IPS-20b (cell line): ENCODE measurements around the gene ADAMTS16.

ENCODE experiments used
- H3K27ac ChIP-seq: one replicate; pipeline ENCODE4 v1.5.1; 2013; ENCODE audit warnings: low read length
- H3K27me3 ChIP-seq: 2 replicates; pipeline ENCODE4 v1.6.1; 2013; ENCODE audit warnings: mild to moderate bottlenecking, low read length, inconsistent platforms; ENCODE audit not compliant: insufficient read depth
- H3K36me3 ChIP-seq: 2 replicates; pipeline ENCODE4 v1.6.1; 2013; ENCODE audit warnings: low read depth, mild to moderate bottlenecking, inconsistent platforms, low read length, moderate library complexity; ENCODE audit not compliant: insufficient read depth
- H3K4me1 ChIP-seq: 2 replicates; pipeline ENCODE4 v1.6.1; 2013; ENCODE audit warnings: mild to moderate bottlenecking, control low read depth, inconsistent platforms, low read length, moderate library complexity; ENCODE audit not compliant: insufficient read depth
- H3K4me3 ChIP-seq: 2 replicates; pipeline ENCODE4 v1.5.1; 2013; ENCODE audit warnings: mild to moderate bottlenecking, low read length, inconsistent platforms
- H3K9ac ChIP-seq: 2 replicates; pipeline ENCODE4 v1.6.1; 2013; ENCODE audit warnings: low read depth, mild to moderate bottlenecking, inconsistent platforms, low read length, moderate library complexity
- H3K9me3 ChIP-seq: 2 replicates; pipeline ENCODE4 v1.6.1; 2013; ENCODE audit warnings: mild to moderate bottlenecking, low read depth, low read length, inconsistent platforms; ENCODE audit not compliant: insufficient read depth

Gene ADAMTS16

DNA sequence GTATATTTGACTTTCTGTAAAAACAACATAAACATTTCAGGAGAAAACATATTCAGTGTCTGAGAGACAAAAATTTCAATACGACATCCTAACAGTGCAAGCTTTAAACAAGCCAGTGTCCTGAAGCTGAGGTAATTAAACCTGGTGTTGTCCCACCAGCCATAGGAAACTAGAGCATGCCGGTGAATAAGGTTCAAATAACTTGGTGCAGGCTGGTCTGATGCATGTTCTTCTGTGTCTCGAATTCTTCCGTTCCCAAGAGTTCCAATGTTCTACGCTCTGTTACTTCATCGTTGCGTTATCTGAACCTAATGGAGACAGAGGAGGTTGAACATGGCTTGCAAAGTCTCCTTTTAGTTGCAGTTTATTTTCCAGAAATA lies 48.9 kb downstream of the ADAMTS16 start:
- H3K27me3 ChIP-seq, result 0 out of 2 replicates have a peak, but pooled peaks cover 9% of the 10 kb centered on the region
- H3K4me3 ChIP-seq, result no peak overlapping the region
- no peak overlapping the region for H3K9ac ChIP-seq
- H3K27ac ChIP-seq, result no peak overlapping the region
- H3K36me3 ChIP-seq, result no peaks in the 10 kb centered on the region
- peaks cover 4% of the 10 kb centered on the region for H3K4me1 ChIP-seq
- H3K9me3 ChIP-seq, result no peaks in the 10 kb centered on the region

DNA sequence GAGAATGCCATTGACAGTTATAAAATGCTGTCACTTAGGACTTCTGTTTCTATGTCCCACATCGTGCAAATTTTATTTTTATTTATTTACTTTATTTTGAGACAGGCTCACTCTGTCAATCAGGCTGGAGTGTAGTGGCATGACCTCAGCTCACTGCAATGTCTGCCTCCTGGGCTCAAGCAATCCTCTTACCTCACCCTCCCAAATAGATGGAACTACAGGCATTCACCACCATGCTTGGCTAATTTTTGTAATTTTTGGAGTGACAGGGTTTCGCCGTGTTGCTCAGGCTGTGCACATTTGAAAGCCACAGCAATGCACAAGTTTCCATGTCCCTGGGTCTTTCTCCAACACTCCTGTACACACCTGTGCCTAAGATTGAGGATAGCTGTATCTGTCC lies 51.8 kb downstream of the ADAMTS16 start:
- Histone ChIP-seq H3K27me3 (no peaks in the 10 kb centered on the region), H3K9ac (no peak overlapping the region), H3K4me3 (no peak overlapping the region), H3K36me3 (no peaks in the 10 kb centered on the region), H3K9me3 (no peaks in the 10 kb centered on the region), H3K4me1 (peaks cover 3% of the 10 kb centered on the region; the same call in 1 of the 2 replicates), H3K27ac (no peak overlapping the region)

DNA sequence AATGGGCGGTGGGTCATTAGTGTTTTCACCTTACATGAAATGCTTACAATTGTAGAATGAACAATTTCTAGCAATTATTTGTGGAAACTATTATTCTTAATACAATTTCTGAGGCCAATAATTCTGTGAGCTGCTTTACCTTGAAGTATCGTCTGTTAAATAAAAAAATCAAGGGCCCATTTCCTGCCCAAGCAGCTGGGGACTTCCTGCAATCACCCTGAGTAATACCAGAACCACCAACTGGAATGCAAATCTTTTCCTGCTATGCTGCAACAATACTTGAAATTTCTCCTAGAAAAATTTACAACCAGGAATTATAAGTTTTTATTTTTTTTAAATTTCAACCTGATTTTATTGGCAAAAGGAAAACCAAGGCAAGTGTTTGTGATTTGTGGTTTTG lies 52.6 kb downstream of the ADAMTS16 start:
- H3K4me1 ChIP-seq, result peaks cover 3% of the 10 kb centered on the region; the same call in 1 of the 2 replicates
- H3K9ac ChIP-seq, result no peak overlapping the region
- no peaks in the 10 kb centered on the region for H3K27me3 ChIP-seq
- no peaks in the 10 kb centered on the region for H3K9me3 ChIP-seq
- no peaks in the 10 kb centered on the region for H3K36me3 ChIP-seq
- no peak overlapping the region for H3K27ac ChIP-seq
- H3K4me3 ChIP-seq, result no peak overlapping the region

DNA sequence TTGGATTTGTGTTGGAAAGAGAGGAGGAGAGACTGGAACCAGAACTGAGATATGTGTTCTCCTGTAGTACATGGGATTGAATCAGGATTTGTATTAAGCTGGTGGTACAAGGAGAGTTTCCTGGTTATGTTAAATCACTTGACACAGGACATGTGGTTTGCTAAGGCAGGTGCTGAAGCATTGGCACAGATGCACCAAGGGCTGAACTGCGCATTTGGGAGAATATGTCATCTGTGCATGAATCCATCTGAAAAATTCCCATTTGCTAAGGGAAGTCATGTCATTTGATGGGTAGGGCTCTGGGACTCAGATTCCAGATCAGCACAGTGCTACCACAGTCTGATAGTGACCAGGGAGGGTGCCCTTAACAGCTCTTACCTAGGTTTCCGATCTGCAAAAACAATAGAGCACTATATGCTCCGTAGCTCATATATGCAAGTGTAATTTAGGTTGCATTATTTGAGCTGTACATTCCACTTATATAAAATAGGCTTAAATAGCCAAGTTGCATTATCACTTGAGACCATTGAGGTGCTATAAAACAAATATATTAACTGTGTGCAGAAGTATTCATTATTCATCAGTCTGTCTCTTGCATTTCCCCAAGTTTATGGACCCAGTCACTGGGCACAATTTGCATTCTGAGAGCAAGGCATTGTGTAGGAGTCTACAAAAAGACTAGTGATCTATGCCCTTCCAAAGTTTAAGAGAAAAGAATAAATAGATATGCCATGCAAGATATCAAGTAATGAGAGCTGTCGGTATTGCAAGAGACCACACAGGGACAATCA lies 55.2 kb downstream of the ADAMTS16 start:
- Histone ChIP-seq H3K4me1 (peaks cover 14% of the 10 kb centered on the region), H3K4me3 (no peak overlapping the region), H3K27me3 (no peaks in the 10 kb centered on the region), H3K27ac (no peak overlapping the region), H3K9ac (no peak overlapping the region), H3K9me3 (no peaks in the 10 kb centered on the region), H3K36me3 (no peaks in the 10 kb centered on the region)

DNA sequence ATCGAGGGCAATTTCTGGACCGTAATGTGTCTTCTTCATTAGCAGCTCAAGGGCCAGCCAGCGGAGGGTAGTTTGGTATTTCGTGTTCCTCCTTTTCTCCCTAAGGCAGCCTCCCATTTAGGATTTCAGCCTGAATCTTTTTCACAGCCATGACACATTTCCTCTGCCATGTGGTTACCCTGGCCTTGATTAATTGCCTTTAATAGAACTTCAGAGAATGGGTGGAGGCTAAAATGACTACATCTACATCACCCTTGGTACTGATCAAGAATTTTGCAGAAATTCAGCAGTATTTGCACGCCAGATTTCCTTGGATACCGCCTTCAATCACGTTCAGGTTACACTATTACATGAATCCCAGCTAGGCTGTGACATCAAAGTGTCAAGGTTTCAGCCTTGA lies 58.0 kb downstream of the ADAMTS16 start:
- Histone ChIP-seq H3K9ac (no peak overlapping the region), H3K4me3 (no peak overlapping the region), H3K36me3 (no peaks in the 10 kb centered on the region), H3K4me1 (peaks cover 12% of the 10 kb centered on the region; the same call in 1 of the 2 replicates), H3K27ac (no peak overlapping the region), H3K27me3 (no peaks in the 10 kb centered on the region), H3K9me3 (no peaks in the 10 kb centered on the region)

DNA sequence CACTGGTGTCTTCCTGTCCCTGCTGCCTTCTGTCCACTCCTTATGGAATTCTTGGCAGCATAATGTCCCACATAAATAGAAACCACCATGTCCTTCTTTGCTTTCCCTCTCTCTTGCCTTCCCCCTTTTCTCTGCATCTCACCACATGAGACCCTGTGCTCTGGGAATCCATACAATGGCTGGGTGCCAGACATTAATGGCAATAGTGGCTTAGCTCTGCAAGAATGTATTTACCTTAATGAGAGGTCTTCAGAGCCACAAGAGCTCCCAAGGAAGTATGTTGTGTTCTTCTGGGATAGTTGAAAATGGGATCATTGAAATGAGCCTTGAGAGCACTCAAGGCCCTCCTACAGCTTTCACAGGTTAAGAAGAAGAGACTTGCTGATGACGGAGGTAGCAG lies 58.7 kb downstream of the ADAMTS16 start:
- Histone ChIP-seq H3K36me3 (no peaks in the 10 kb centered on the region), H3K9ac (no peak overlapping the region), H3K27ac (no peak overlapping the region), H3K4me3 (no peak overlapping the region), H3K9me3 (no peaks in the 10 kb centered on the region), H3K4me1 (peaks cover 12% of the 10 kb centered on the region; the same call in 1 of the 2 replicates), H3K27me3 (no peaks in the 10 kb centered on the region)

DNA sequence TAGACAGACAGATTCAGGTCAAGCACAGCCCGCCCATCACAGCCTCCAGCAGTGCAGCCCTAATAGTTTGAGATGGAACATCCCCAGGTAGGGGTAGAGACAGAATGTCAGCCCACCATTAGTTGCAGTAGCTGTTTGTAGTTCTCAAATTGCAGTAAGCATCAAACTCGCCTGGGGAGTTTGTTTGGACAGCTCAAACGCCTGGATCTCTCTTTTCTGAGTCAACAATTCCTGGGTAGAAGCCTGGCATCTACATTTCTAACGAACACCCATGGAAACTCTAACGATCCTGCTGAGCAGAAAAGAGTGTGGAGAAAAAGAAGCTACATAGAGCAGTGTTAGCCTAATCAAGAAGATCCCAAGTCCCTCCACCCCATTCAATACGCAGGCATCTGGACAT lies 59.4 kb downstream of the ADAMTS16 start:
- Histone ChIP-seq H3K4me1 (peaks cover 12% of the 10 kb centered on the region; the same call in 1 of the 2 replicates), H3K36me3 (no peaks in the 10 kb centered on the region), H3K27ac (no peak overlapping the region)

DNA sequence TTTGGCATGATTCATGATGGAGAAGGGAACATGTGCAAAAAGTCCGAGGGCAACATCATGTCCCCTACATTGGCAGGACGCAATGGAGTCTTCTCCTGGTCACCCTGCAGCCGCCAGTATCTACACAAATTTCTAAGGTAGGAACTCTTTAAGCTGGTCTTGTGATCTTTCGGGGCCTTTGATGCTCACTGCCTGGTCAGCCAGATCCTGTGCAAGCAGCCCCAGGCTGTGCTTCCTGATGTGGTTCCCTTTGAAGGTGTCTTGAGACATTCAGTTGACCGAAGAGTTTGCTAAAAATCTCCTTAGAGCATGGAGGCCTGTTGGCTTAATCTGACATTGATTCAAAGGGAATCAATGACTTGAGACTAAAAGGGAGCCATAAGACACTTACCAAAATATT lies 60.0 kb downstream of the ADAMTS16 start:
- Histone ChIP-seq H3K9ac (no peak overlapping the region), H3K4me1 (peaks cover 12% of the 10 kb centered on the region; the same call in 1 of the 2 replicates), H3K27ac (no peak overlapping the region), H3K36me3 (no peaks in the 10 kb centered on the region), H3K4me3 (peak overlapping the region; percentile 13; the same call in 1 of the 2 replicates), H3K27me3 (no peaks in the 10 kb centered on the region), H3K9me3 (no peaks in the 10 kb centered on the region)

More for the DNA sequence above, 59.4 kb downstream of the ADAMTS16 start:
- peak overlapping the region; percentile 13; the same call in 1 of the 2 replicates for H3K4me3 ChIP-seq
- H3K9me3 ChIP-seq, result no peaks in the 10 kb centered on the region
- no peaks in the 10 kb centered on the region for H3K27me3 ChIP-seq
- no peak overlapping the region for H3K9ac ChIP-seq

DNA sequence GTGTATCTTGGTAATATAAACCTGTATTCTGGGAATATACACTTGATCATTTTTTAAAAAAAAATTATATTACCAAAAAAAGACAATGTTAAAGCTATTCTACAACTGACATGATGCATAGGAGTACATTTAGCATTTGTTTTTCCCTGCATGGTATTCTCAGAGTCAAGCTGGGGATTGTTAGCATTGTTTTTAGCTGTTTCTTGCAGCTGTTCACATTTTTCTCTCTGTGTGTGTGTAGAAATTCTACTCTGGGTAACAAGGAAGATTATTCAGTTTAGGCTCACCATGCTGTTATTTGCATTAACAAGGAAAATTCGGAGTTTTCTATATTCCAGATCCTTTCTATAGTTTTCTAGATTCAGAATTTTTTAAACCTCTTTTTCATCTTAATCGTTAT lies 62.2 kb downstream of the ADAMTS16 start:
- Histone ChIP-seq H3K9ac (no peak overlapping the region), H3K36me3 (no peaks in the 10 kb centered on the region), H3K27ac (no peak overlapping the region), H3K4me1 (peaks cover 12% of the 10 kb centered on the region; the same call in 1 of the 2 replicates), H3K4me3 (no peak overlapping the region), H3K9me3 (no peaks in the 10 kb centered on the region), H3K27me3 (no peaks in the 10 kb centered on the region)

DNA sequence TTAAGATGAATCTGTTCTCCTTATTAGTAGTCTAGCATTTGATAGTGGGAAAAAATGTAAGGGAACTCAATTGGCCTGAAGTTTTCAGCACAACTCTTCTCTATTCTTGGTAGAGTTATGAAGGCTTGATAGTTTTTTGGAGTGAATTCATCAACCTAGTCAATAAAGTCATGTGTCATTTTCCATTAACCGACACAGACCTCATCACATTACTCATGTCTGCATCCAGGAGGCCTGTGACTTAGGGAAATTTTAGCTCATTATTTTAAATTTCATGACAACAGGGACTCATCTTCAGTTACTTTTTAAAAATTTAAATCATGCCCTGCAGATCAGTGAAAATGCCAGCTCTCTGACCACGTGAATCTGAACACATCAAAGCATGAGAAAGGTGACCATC lies 63.3 kb downstream of the ADAMTS16 start:
- no peak overlapping the region for H3K4me3 ChIP-seq
- H3K9ac ChIP-seq, result no peak overlapping the region
- H3K9me3 ChIP-seq, result no peaks in the 10 kb centered on the region
- no peaks in the 10 kb centered on the region for H3K27me3 ChIP-seq
- H3K4me1 ChIP-seq, result peaks cover 12% of the 10 kb centered on the region; the same call in 1 of the 2 replicates
- H3K27ac ChIP-seq, result no peak overlapping the region
- no peaks in the 10 kb centered on the region for H3K36me3 ChIP-seq

DNA sequence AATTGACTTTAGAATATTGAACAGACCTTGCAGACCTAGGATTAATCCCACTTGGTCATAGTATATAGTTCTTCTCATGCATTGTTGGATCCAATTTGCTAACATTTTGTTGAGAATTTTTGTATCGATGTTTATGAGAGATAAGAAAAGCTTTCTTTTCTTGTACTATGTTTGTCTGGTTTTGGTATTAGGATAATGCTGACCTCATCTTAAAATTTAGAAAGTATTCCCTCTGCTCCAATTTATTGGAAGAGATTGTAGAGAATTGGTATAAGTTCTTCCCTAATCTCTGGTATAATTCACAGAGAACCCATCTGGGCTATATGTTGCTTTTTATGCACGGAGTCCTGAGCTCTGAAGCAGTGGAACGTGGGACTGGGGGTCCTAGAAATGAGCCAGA lies 67.7 kb downstream of the ADAMTS16 start:
- Histone ChIP-seq H3K9me3 (no peaks in the 10 kb centered on the region), H3K4me1 (no peaks in the 10 kb centered on the region), H3K4me3 (no peak overlapping the region), H3K9ac (no peak overlapping the region), H3K36me3 (no peaks in the 10 kb centered on the region), H3K27me3 (no peaks in the 10 kb centered on the region), H3K27ac (no peak overlapping the region)

DNA sequence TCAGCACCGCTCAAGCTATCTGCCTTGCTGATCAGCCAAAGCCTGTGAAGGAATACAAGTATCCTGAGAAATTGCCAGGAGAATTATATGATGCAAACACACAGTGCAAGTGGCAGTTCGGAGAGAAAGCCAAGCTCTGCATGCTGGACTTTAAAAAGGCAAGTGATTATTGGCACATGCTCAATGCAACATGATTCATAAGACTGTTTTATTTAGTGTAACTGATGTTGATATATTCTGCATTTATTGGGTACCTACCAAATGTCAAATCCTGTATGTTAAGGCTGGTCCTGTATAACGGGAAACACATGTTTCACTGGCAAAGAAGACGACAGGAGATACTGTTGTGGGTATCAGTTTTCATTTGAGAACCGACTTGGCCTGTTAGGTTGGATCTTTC lies 69.0 kb downstream of the ADAMTS16 start:
- no peaks in the 10 kb centered on the region for H3K4me1 ChIP-seq
- H3K27me3 ChIP-seq, result no peaks in the 10 kb centered on the region
- no peaks in the 10 kb centered on the region for H3K9me3 ChIP-seq
- no peak overlapping the region for H3K27ac ChIP-seq
- H3K36me3 ChIP-seq, result no peaks in the 10 kb centered on the region
- no peak overlapping the region for H3K4me3 ChIP-seq
- no peak overlapping the region for H3K9ac ChIP-seq
